HG02970 (cell line): Measurements from ENCODE around the gene UNC13D.
"Not testable (repeated sequence)": the region's sequence is repeated elsewhere in the genome, so short reads cannot be mapped to it uniquely, and the experiment has no call there.

ENCODE experiments used
- ATAC-seq: cut with Tn5 transposase; IDR thresholded peaks from one replicate; pipeline ENCODE4 v1.9.1; 2021; ENCODE audit warnings: mild to moderate bottlenecking, moderate library complexity, moderate number of reproducible peaks; ENCODE audit not compliant: unreplicated experiment, low FRiP score

UNC13D gene

GRCh38 chr17:75875182-75875939 lies 31.2 kb upstream of the UNC13D start:
- ATAC-seq, result no peak

- no peak for ATAC-seq
Measured at GRCh38 chr17:75874323-75875181, 30.3 kb upstream of the UNC13D start.

DNA sequence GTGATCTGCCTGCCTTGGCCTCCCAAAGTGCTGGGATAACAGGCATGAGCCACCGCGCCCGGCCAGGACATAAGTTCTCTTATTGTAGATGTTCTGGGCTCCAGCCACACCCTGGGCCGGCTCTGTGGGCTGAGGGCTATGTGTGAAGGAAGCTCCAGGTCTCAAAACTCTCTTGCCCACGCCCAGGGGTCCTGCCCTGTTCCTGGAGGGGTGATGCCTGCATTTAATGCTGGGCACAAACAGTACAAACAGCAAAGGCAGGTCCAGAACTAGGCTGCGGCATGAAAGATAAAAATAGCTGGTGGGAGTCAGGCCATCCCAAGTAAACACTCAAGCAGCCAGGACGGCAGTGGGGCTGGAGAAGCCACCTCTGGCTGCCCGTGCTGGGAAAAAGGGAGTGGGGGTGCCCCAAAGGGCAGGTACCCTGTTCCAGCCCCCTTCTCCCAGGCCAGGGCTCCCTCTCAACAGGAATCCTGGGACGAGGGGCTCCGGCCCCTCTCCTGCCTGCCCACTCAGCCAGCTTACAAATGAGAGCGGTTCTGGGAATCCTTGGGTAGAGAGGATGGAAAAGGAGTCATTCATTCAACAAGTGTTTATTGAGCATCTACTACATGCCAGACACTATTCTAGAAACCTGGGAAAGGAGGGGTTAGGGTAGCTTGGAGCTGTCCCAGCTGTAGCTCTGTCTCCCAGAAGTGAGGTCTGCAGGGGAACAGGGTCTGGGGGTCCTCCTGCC lies 29.6 kb upstream of the UNC13D start:
- ATAC-seq, result no peak

GRCh38 chr17:75872434-75873351 lies 28.5 kb upstream of the UNC13D start:
- no peak for ATAC-seq

- ATAC-seq, result not testable (repeated sequence)
Measured at GRCh38 chr17:75870228-75870627, 26.0 kb upstream of the UNC13D start.

GRCh38 chr17:75869282-75870141 lies 25.3 kb upstream of the UNC13D start:
- no peak for ATAC-seq

DNA sequence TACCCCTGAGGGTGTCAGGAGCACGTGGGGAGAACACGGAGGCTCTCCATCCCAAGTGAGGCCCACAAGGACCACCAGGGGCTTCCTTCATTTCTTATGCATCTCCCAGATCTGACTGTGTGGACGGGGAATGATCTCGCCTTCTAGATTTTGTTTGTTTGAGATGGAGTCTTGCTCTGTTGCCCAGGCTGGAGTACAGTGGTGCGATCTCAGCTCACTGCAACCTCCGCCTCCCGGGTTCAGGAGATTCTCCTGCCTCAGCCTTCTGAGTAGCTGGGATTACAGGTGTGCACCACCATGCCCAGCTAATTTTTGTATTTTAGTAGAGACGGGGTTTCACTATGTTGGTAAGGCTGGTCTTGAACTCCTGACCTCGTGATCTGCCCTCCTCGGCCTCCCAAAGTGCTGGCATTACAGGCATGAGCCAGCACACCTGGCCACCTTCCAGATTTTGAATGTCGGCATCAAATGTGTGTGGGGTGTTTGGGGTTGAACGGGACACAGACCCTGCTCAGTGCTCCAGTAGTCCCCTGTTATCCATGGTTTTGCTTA lies 24.6 kb upstream of the UNC13D start:
- not testable (repeated sequence) for ATAC-seq

GRCh38 chr17:75865404-75866188 lies 21.4 kb upstream of the UNC13D start:
- not testable (repeated sequence) for ATAC-seq

GRCh38 chr17:75864887-75865286 lies 20.7 kb upstream of the UNC13D start:
- not testable (repeated sequence) for ATAC-seq

DNA sequence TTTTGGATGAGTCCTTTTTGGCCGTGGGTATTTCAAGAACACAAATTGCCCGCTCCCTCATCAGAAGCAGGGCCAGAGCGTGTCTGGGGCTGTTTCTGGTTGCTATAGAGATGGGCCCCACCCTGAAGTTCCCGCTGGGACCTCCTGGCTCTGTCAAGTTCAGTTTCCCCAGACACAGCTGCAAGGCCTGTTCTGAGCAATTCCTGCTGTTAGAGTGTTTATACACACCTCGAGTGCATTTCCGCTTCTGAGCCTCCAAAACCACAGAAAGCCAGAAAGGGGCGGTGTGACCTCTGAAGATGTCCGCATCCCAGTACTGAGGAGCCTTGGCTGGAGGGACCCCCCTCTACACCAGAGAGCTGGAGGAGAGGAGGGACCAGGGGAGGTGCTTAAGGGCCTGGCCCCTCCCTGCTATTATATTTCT lies 20.3 kb upstream of the UNC13D start:
- peak; percentile 73 for ATAC-seq

DNA sequence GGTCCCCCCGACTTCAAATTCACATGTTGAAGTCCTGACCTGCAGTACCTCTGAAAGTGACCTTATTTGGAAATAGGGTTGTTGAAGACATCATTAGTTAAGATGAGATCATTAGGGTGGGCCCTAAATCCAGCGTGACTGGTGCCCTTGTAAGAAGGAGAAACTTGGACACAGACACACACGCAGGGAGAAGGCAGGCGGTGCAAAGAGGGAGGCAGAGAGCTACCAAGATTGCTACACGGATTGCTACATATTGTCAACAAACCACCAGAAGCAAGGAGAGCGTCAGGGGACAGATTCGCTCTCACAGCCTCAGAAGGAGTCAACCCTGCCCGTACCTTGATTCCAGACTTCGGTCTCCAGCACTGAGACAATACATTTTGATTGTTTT lies 17.7 kb upstream of the UNC13D start:
- ATAC-seq, result no peak

GRCh38 chr17:75859358-75859757 lies 15.2 kb upstream of the UNC13D start:
- ATAC-seq, result not testable (repeated sequence)

GRCh38 chr17:75856062-75856756 lies 12.0 kb upstream of the UNC13D start:
- ATAC-seq, result no peak

GRCh38 chr17:75855310-75856061 lies 11.3 kb upstream of the UNC13D start, which contains the start of gene WBP2:
Gene WBP2, minus strand, starts transcription at chr17:75855335. Its CDS starts 38 bp downstream, at chr17:75855297.
- ATAC-seq, result peak; percentile 85

- peak; percentile 2 for ATAC-seq
Measured at GRCh38 chr17:75854881-75855309, 10.7 kb upstream of the UNC13D start.

- no peak for ATAC-seq
Measured at GRCh38 chr17:75854101-75854748, 10.0 kb upstream of the UNC13D start.
